Ishikawa (cell line): ENCODE results near the gene IRF2BP1.

Source experiments
- RAD21 ChIP-seq: IDR thresholded peaks from 2 replicates; pipeline ENCODE4 v1.6.1; 2012; ENCODE audit warnings: low read depth
- TAF1 ChIP-seq: IDR thresholded peaks from 2 replicates; pipeline ENCODE4 v1.6.1; 2012; ENCODE audit warnings: low read depth, mild to moderate bottlenecking
- TCF12 ChIP-seq: IDR thresholded peaks from 2 replicates; pipeline ENCODE4 v1.6.1; 2012; ENCODE audit warnings: low read depth
- YY1 ChIP-seq: IDR thresholded peaks from 2 replicates; pipeline ENCODE4 v1.6.1; 2012; ENCODE audit warnings: low read depth
- TF ChIP-seq, protein P1 (sequence below): IDR thresholded peaks from 2 replicates; pipeline ENCODE4 v1.6.1; 2012

DNA sequence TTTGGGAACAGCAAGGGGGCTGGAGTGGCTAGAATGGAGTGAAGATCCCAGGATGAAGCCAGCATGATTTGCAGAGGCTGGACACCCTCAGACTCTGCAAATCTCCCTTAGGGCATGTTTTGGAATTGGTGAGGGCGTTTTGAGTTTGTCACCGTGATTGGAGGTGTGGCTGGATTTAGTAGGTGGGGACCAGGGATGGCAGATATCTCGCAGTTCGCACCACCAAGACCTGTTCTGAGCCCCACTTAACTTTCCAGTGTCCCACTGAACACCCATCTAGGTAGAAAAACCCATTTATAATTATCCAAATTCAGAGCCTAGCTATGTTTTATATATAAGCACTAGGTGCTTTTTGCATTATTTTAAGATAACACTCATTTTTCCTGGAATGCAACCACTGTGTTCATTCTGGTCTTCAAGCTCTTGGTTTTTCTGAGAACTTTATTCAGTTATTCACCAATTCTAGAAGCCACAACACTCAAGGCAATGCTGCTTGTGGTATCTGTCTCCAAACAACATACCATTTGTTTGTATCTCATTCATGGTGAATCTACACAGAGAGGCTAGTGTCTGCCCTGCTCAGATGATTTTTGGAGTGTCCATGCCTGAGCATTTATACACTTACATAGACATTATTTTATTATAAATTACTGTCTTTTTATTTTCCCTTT lies 31.6 kb upstream of the IRF2BP1 start:
- TF ChIP-seq TCF12 (no peak), RAD21 (no peak), TAF1 (no peak), YY1 (no peak)
- TF ChIP-seq, protein P1, sequence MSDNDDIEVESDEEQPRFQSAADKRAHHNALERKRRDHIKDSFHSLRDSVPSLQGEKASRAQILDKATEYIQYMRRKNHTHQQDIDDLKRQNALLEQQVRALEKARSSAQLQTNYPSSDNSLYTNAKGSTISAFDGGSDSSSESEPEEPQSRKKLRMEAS, result no peak
